Liver (tissue), 9 donors: Measurements from ENCODE around the gene AGO1. TPM values are rescaled to one million over a fixed set of nuclear protein-coding genes. Genes with fewer than 3 reads are reported as not detected.

Experiments used
- DNase-seq: peaks from one replicate; pipeline ENCODE4 v3.0.0-alpha.2; 2017; ENCODE audit warnings: low spot score
- H3K27ac ChIP-seq, 2 donors: one replicate each; pipeline ENCODE4 v1.7.0; 2013; ENCODE audit warnings: inconsistent platforms in 2 of 2, low read length in 2 of 2, control low read depth in 1 of 2, low read depth in 1 of 2, mild to moderate bottlenecking in 1 of 2
- H3K27me3 ChIP-seq, 4 donors: one replicate each; pipeline versions ENCODE4 v1.6.1 to v1.7.0; 2013; ENCODE audit warnings: low read length in 3 of 4, inconsistent platforms in 1 of 4, mild to moderate bottlenecking in 1 of 4, moderate library complexity in 1 of 4; ENCODE audit not compliant: control insufficient read depth in 4 of 4, insufficient read depth in 4 of 4
- H3K36me3 ChIP-seq, 4 donors: one replicate each; pipeline versions ENCODE4 v1.6.1 to v1.7.0; 2013; ENCODE audit warnings: low read length in 3 of 4, mild to moderate bottlenecking in 3 of 4, low read depth in 1 of 4, moderate library complexity in 1 of 4; ENCODE audit not compliant: control insufficient read depth in 4 of 4, insufficient read depth in 3 of 4
- H3K4me1 ChIP-seq, 4 donors: one replicate each; pipeline versions ENCODE4 v1.6.1 to v1.7.0; 2013; ENCODE audit warnings: low read length in 3 of 4, mild to moderate bottlenecking in 3 of 4, moderate library complexity in 1 of 4; ENCODE audit not compliant: control insufficient read depth in 4 of 4, insufficient read depth in 4 of 4
- H3K4me3 ChIP-seq, 3 donors: one replicate each; pipeline versions ENCODE4 v1.6.1 to v1.7.0; 2013; ENCODE audit warnings: low read length in 3 of 3, control low read depth in 1 of 3, low read depth in 1 of 3, mild to moderate bottlenecking in 1 of 3
- H3K9ac ChIP-seq, 2 donors: one replicate each; pipeline ENCODE4 v1.7.0; 2013; ENCODE audit warnings: low read length in 2 of 2, mild to moderate bottlenecking in 2 of 2, moderate library complexity in 2 of 2, control low read depth in 1 of 2, low read depth in 1 of 2
- H3K9me3 ChIP-seq, 4 donors: one replicate each; pipeline versions ENCODE4 v1.6.1 to v1.7.0; 2013; ENCODE audit warnings: low read length in 3 of 4; ENCODE audit not compliant: control insufficient read depth in 4 of 4
- CTCF ChIP-seq: fragments of 150-350 bp; IDR thresholded peaks from 2 replicates; pipeline ENCODE4 v1.5.1; 2017; ENCODE audit warnings: improper control_type of control experiment, low read depth, low read length; ENCODE audit not compliant: missing input control
- EGR1 ChIP-seq, 2 donors: IDR thresholded peaks; 2 replicates each; pipeline ENCODE4 v1.6.1; 2016 to 2018; ENCODE audit warnings: antibody characterized with exemption in 2 of 2, low read depth in 2 of 2
- FOXA1 ChIP-seq: IDR thresholded peaks from 2 replicates; pipeline ENCODE4 v1.6.1; 2016; ENCODE audit warnings: antibody characterized with exemption
- FOXA2 ChIP-seq: IDR thresholded peaks from 2 replicates; pipeline ENCODE4 v1.6.1; 2016; ENCODE audit warnings: antibody characterized with exemption
- GABPA ChIP-seq, 2 donors: IDR thresholded peaks in 1 of 2; conservative IDR thresholded peaks in 1 of 2; 2 replicates each; pipeline ENCODE4 v1.6.1; 2016; ENCODE audit warnings: antibody characterized with exemption in 2 of 2, mild to moderate bottlenecking in 1 of 2, moderate library complexity in 1 of 2
- HNF4A ChIP-seq, 2 donors: conservative IDR thresholded peaks; 2 replicates each; pipeline ENCODE4 v1.6.1; 2016; ENCODE audit warnings: antibody characterized with exemption in 2 of 2, mild to moderate bottlenecking in 2 of 2
- HNF4G ChIP-seq: IDR thresholded peaks from 2 replicates; pipeline ENCODE4 v1.6.1; 2016; ENCODE audit warnings: antibody characterized with exemption
- JUND ChIP-seq, 2 donors: IDR thresholded peaks; 2 replicates each; pipeline ENCODE4 v1.6.1; 2016; ENCODE audit warnings: antibody characterized with exemption in 2 of 2
- NR2F2 ChIP-seq: IDR thresholded peaks from 2 replicates; pipeline ENCODE4 v1.6.1; 2016; ENCODE audit warnings: antibody characterized with exemption
- RAD21 ChIP-seq, 2 donors: IDR thresholded peaks; 2 replicates each; pipeline ENCODE4 v1.6.1; 2016; ENCODE audit warnings: antibody characterized with exemption in 2 of 2, mild to moderate bottlenecking in 2 of 2
- RXRA ChIP-seq, 2 donors: IDR thresholded peaks; 2 replicates each; pipeline ENCODE4 v1.6.1; 2017 to 2018; ENCODE audit warnings: antibody characterized with exemption in 2 of 2, mild to moderate bottlenecking in 1 of 2
- SP1 ChIP-seq: IDR thresholded peaks from 2 replicates; pipeline ENCODE4 v1.6.1; 2018; ENCODE audit warnings: antibody characterized with exemption, mild to moderate bottlenecking
- TAF1 ChIP-seq: conservative IDR thresholded peaks from 2 replicates; pipeline ENCODE4 v1.6.1; 2016; ENCODE audit warnings: antibody characterized with exemption, mild to moderate bottlenecking
- YY1 ChIP-seq: IDR thresholded peaks from 2 replicates; pipeline ENCODE4 v1.6.1; 2016; ENCODE audit warnings: antibody characterized with exemption, mild to moderate bottlenecking
- WGBS: extraction: QIAGEN DNeasy Blood & Tissue Kit; methylation state at CpG from one replicate; pipeline ENCODE4 v1.1.7; 2013; 5-methylcytosine and 5-hydroxymethylcytosine counted together
- polyA plus RNA-seq, 2 donors: library from polyadenylated mRNA; stranded (reverse) in 1 of 2; unstranded in 1 of 2; fragments of 200-250 nt in 1 of 2; fragments of >200 nt in 1 of 2; fragmentation: Nextera tagmentation in 1 of 2; extraction: Ambion mirVana in 1 of 2; gene quantifications; one replicate each; pipeline versions ENCODE4 v1.2.1 to v1.2.3, GENCODE V29; 2013 to 2015
- total RNA-seq, 2 donors: library from RNA; depleted of rRNA; stranded (reverse); fragments of >200 nt; gene quantifications; one replicate each; pipeline ENCODE4 v1.2.3, GENCODE V29; 2014
- TF ChIP-seq, protein P1 (sequence below): IDR thresholded peaks from 2 replicates; pipeline ENCODE4 v1.6.1; 2016; ENCODE audit warnings: antibody characterized with exemption
- TF ChIP-seq, protein P2 (sequence below): IDR thresholded peaks from 2 replicates; pipeline ENCODE4 v1.6.1; 2016; ENCODE audit warnings: antibody characterized with exemption
- TF ChIP-seq, protein P3 (sequence below): IDR thresholded peaks from 2 replicates; pipeline ENCODE4 v1.6.1; 2016; ENCODE audit warnings: antibody characterized with exemption, mild to moderate bottlenecking
- donor health status: healthy.
- donor health status: healthy.
- donor health status: healthy.
- donor health status: healthy.
- donor health status: healthy.

The AGO1 gene
- total and polyA plus RNA-seq, 4 donors, result 1.5 to 11.3 (median 4.9) TPM

- no peak for TF ChIP-seq YY1
- no peak for TF ChIP-seq FOXA2
- TF ChIP-seq SP1, result no peak
- TF ChIP-seq RXRA (IDR thresholded peaks at IDR 0.05), result no peak
- TF ChIP-seq FOXA1, result no peak
- no peak for TF ChIP-seq TAF1
- TF ChIP-seq, protein P1, sequence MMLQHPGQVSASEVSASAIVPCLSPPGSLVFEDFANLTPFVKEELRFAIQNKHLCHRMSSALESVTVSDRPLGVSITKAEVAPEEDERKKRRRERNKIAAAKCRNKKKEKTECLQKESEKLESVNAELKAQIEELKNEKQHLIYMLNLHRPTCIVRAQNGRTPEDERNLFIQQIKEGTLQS, result no peak
- TF ChIP-seq NR2F2, result no peak
- TF ChIP-seq GABPA (IDR thresholded peaks at IDR 0.05 in 1 of 2, conservative IDR thresholded peaks at IDR 0.05 in 1 of 2), result no peak
- no peak for TF ChIP-seq HNF4G
- no peak for TF ChIP-seq EGR1 (IDR thresholded peaks at IDR 0.05; ENCODE audit: low read depth in 2 of 2)
- Histone ChIP-seq H3K9me3 (no peaks in the 10 kb centered on the region), H3K9ac (no peak overlapping the region), H3K27ac (no peak overlapping the region), H3K27me3 (no peaks in the 10 kb centered on the region), H3K36me3 (peaks cover 0 to 3% (median 1%) of the 10 kb centered on the region in 4 donors), H3K4me1 (no peaks in the 10 kb centered on the region), H3K4me3 (no peak overlapping the region)
- WGBS, result 94% methylated on average over 2 of the region's 2 CpGs
- no peak for DNase-seq
Observed at GRCh38 chr1:35947547-35947946, 64.5 kb downstream of the AGO1 start.

GRCh38 chr1:35958558-35958957 lies 75.5 kb downstream of the AGO1 start:
- no peak for DNase-seq
- 88% methylated on average over 1 of the region's 1 CpG for WGBS
- Histone ChIP-seq H3K9ac (no peak overlapping the region), H3K4me1 (no peaks in the 10 kb centered on the region), H3K27me3 (no peaks in the 10 kb centered on the region), H3K27ac (no peak overlapping the region), H3K36me3 (no peaks in the 10 kb centered on the region), H3K4me3 (no peak overlapping the region), H3K9me3 (no peaks in the 10 kb centered on the region)
- no peak for TF ChIP-seq HNF4G
- TF ChIP-seq, protein P2, sequence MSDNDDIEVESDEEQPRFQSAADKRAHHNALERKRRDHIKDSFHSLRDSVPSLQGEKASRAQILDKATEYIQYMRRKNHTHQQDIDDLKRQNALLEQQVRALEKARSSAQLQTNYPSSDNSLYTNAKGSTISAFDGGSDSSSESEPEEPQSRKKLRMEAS, result no peak
- TF ChIP-seq RXRA (IDR thresholded peaks at IDR 0.05), result no peak
- no peak for TF ChIP-seq HNF4A (conservative IDR thresholded peaks at IDR 0.05)
- TF ChIP-seq, protein P1, result no peak
- no peak for TF ChIP-seq EGR1 (IDR thresholded peaks at IDR 0.05; ENCODE audit: low read depth in 2 of 2)
- no peak for TF ChIP-seq NR2F2

DNA sequence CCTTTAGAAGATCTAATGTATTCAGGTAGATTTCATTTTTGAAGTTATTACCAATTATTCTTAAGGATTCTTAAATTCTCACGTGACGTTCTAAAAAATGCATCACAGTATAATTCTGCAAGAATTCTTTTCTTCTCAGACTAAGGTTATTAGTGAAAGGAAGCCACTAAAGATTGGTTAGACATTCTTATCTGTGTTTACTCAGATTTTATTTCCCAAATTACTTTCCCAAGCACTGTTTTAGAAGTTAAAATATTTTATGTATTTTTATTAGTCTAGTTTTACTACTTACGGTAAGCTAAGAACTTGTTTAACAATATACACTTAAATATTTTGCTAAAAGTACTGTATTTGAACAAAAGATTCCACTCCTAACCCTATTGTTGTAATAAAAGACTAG lies 76.3 kb downstream of the AGO1 start:
- TF ChIP-seq RAD21 (IDR thresholded peaks at IDR 0.05) (no peak), YY1 (no peak), GABPA (IDR thresholded peaks at IDR 0.05 in 1 of 2, conservative IDR thresholded peaks at IDR 0.05 in 1 of 2) (no peak), JUND (IDR thresholded peaks at IDR 0.05) (no peak), CTCF (no peak), RXRA (IDR thresholded peaks at IDR 0.05) (no peak), HNF4G (no peak), FOXA1 (no peak), SP1 (no peak), FOXA2 (no peak)
- TF ChIP-seq, protein P1, result no peak
- TF ChIP-seq, protein P3, sequence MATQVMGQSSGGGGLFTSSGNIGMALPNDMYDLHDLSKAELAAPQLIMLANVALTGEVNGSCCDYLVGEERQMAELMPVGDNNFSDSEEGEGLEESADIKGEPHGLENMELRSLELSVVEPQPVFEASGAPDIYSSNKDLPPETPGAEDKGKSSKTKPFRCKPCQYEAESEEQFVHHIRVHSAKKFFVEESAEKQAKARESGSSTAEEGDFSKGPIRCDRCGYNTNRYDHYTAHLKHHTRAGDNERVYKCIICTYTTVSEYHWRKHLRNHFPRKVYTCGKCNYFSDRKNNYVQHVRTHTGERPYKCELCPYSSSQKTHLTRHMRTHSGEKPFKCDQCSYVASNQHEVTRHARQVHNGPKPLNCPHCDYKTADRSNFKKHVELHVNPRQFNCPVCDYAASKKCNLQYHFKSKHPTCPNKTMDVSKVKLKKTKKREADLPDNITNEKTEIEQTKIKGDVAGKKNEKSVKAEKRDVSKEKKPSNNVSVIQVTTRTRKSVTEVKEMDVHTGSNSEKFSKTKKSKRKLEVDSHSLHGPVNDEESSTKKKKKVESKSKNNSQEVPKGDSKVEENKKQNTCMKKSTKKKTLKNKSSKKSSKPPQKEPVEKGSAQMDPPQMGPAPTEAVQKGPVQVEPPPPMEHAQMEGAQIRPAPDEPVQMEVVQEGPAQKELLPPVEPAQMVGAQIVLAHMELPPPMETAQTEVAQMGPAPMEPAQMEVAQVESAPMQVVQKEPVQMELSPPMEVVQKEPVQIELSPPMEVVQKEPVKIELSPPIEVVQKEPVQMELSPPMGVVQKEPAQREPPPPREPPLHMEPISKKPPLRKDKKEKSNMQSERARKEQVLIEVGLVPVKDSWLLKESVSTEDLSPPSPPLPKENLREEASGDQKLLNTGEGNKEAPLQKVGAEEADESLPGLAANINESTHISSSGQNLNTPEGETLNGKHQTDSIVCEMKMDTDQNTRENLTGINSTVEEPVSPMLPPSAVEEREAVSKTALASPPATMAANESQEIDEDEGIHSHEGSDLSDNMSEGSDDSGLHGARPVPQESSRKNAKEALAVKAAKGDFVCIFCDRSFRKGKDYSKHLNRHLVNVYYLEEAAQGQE, result no peak
- H3K4me1 ChIP-seq, result no peaks in the 10 kb centered on the region
- no peaks in the 10 kb centered on the region for H3K27me3 ChIP-seq
- H3K36me3 ChIP-seq, result no peaks in the 10 kb centered on the region
- no peaks in the 10 kb centered on the region for H3K9me3 ChIP-seq
- H3K4me3 ChIP-seq, result no peak overlapping the region
- H3K9ac ChIP-seq, result no peak overlapping the region
- no peak overlapping the region for H3K27ac ChIP-seq
- 73% methylated on average over 3 of the region's 3 CpGs for WGBS
- no peak for DNase-seq
